Caco-2 (cell line): ENCODE measurements around the gene CDC42BPB. TPM values are rescaled to one million over a fixed set of nuclear protein-coding genes. Genes with fewer than 3 reads are reported as not detected.

Source experiments
- BruUV-seq: library from RNA; stranded (reverse); fragments of 400-500 nt; replicated peaks from 2 replicates; lab custom pipeline; 2021; lab: Mats Ljungman, UMichigan
- CTCF ChIA-PET: fragments of 300-600 bp; sonication (Branson Sonifier 250); formaldehyde crosslinking; loops from one replicate; lab custom pipeline; 2022; ENCODE audit warnings: antibody characterized with exemption; lab: Charles Lee
- POLR2A ChIA-PET: fragments of 300-600 bp; sonication (Branson Sonifier 250); formaldehyde crosslinking; loops from one replicate; lab custom pipeline; 2022; ENCODE audit warnings: antibody characterized with exemption; lab: Charles Lee
- DNase-seq, 2 experiments: peaks; one replicate each; pipeline versions ENCODE4 v3.0.0 to v3.0.0-alpha.2; 2020 to 2022
- H3K27me3 ChIP-seq: replicated peaks from 2 replicates; pipeline ENCODE4 v1.6.0; 2011; ENCODE audit warnings: low read length; ENCODE audit not compliant: control insufficient read depth, insufficient read depth
- H3K36me3 ChIP-seq: 2 replicates; pipeline ENCODE4 v1.5.1; 2011; ENCODE audit warnings: low read length; ENCODE audit not compliant: control insufficient read depth, insufficient read depth
- H3K4me1 ChIP-seq: fragments of 250-450 bp; sonication (Bioruptor Pico); 2 replicates; pipeline ENCODE4 v1.5.1; 2020; ENCODE audit warnings: mild to moderate bottlenecking
- H3K4me3 ChIP-seq: 2 replicates; pipeline ENCODE4 v1.5.1; 2011; ENCODE audit warnings: low read depth, mild to moderate bottlenecking, control low read depth, low read length
- H3K9me3 ChIP-seq: fragments of 250-450 bp; sonication (Bioruptor Pico); 2 replicates; pipeline ENCODE4 v1.5.1; 2020; ENCODE audit warnings: mild to moderate bottlenecking, moderate library complexity
- H3K27ac Mint-ChIP-seq: one replicate; pipeline ENCODE4 v1.8.0; 2022; ENCODE audit warnings: mixed read lengths; ENCODE audit not compliant: unreplicated experiment
- H3K27me3 Mint-ChIP-seq: one replicate; pipeline ENCODE4 v1.8.0; 2022; ENCODE audit warnings: mixed read lengths; ENCODE audit not compliant: insufficient read depth, unreplicated experiment
- H3K36me3 Mint-ChIP-seq: one replicate; pipeline ENCODE4 v1.8.0; 2022; ENCODE audit warnings: mild to moderate bottlenecking, mixed read lengths; ENCODE audit not compliant: insufficient read depth, unreplicated experiment
- H3K4me1 Mint-ChIP-seq: one replicate; pipeline ENCODE4 v1.8.0; 2022; ENCODE audit warnings: low read depth, mixed read lengths; ENCODE audit not compliant: unreplicated experiment
- H3K4me3 Mint-ChIP-seq: one replicate; pipeline ENCODE4 v1.8.0; 2022; ENCODE audit warnings: mild to moderate bottlenecking, moderate library complexity, mixed read lengths; ENCODE audit not compliant: unreplicated experiment
- H3K9me3 Mint-ChIP-seq: one replicate; pipeline ENCODE4 v1.8.0; 2022; ENCODE audit warnings: mixed read lengths; ENCODE audit not compliant: unreplicated experiment
- CTCF ChIP-seq, 2 experiments: fragments of 200-600 bp in 1 of 2; IDR thresholded peaks; 1 replicate in 1 of 2; 2 replicates in 1 of 2; pipeline versions ENCODE4 v1.5.1 to v1.8.0; 2011 to 2022; ENCODE audit warnings: antibody characterized with exemption in 1 of 2, control low read depth in 1 of 2, inconsistent platforms in 1 of 2, low read depth in 1 of 2, low read length in 1 of 2, mild to moderate bottlenecking in 1 of 2, moderate library complexity in 1 of 2; ENCODE audit not compliant: insufficient read depth in 1 of 2, severe bottlenecking in 1 of 2, unreplicated experiment in 1 of 2
- intact Hi-C: fragments of 100-400 bp; cut with micrococcal nuclease; formaldehyde crosslinking; loops from one replicate; pipeline ENCODE4 v1.10.0; 2022; ENCODE audit not compliant: unreplicated experiment
- total RNA-seq: library from RNA; stranded (reverse); gene quantifications from 2 replicates; pipeline ENCODE4 v1.2.3, GENCODE V29; 2022

Gene CDC42BPB
- total RNA-seq, 1 experiment from 2014 or later: 55.1 TPM

- Mint-ChIP-seq H3K27me3 (no peaks in the 10 kb centered on the region), H3K36me3 (peaks cover 8% of the 10 kb centered on the region), H3K4me1 (peaks cover 16% of the 10 kb centered on the region), H3K27ac (no peak overlapping the region), H3K9me3 (no peaks in the 10 kb centered on the region), H3K4me3 (no peak overlapping the region)
- intact Hi-C loops: no loop called here
- 0 out of 2 replicates have a peak overlapping the region, but pooled peaks have one; percentile 10 for H3K4me3 ChIP-seq
- no peak for DNase-seq
- TF ChIP-seq CTCF (IDR thresholded peaks at IDR 0.05; ENCODE audit: insufficient read depth in 1 of 2, low read depth in 1 of 2, low read length in 1 of 2, severe bottlenecking in 1 of 2, unreplicated experiment in 1 of 2): no peak
- H3K4me1 ChIP-seq: peaks cover 57% of the 10 kb centered on the region
- no peaks in the 10 kb centered on the region for H3K9me3 ChIP-seq
- BruUV-seq: no TSS peak
- H3K36me3 ChIP-seq: no peaks in the 10 kb centered on the region
- ChIA-PET POLR2A (no interaction called here), CTCF (interaction anchor here (0.6 to 2.2 kb wide), 2 partner anchors 10 to 27 kb away, joined by 5 read pairs; no protein-coding TSS in a partner anchor)
- no peaks in the 10 kb centered on the region for H3K27me3 ChIP-seq
Measured at GRCh38 chr14:103099733-103100280, 42.5 kb upstream of the CDC42BPB start.

- intact Hi-C loops: no loop called here
- Mint-ChIP-seq H3K4me3 (peak overlapping the region; percentile 37), H3K27ac (no peak overlapping the region), H3K27me3 (no peaks in the 10 kb centered on the region), H3K36me3 (peaks cover 6% of the 10 kb centered on the region), H3K9me3 (no peaks in the 10 kb centered on the region), H3K4me1 (peaks cover 18% of the 10 kb centered on the region)
- H3K9me3 ChIP-seq: no peaks in the 10 kb centered on the region
- H3K36me3 ChIP-seq: no peaks in the 10 kb centered on the region
- no peaks in the 10 kb centered on the region for H3K27me3 ChIP-seq
- no peak for TF ChIP-seq CTCF (IDR thresholded peaks at IDR 0.05; ENCODE audit: insufficient read depth in 1 of 2, low read depth in 1 of 2, low read length in 1 of 2, severe bottlenecking in 1 of 2, unreplicated experiment in 1 of 2)
- 0 out of 2 replicates have a peak overlapping the region, but pooled peaks have one; percentile 15 for H3K4me3 ChIP-seq
- H3K4me1 ChIP-seq: peaks cover 57% of the 10 kb centered on the region
- BruUV-seq: no TSS peak
- peak; percentile 77 to 84 for DNase-seq
- ChIA-PET POLR2A (interaction anchor here (0.6 kb wide), 1 partner anchor 14 kb away, joined by 4 read pairs; no protein-coding TSS in a partner anchor), CTCF (interaction anchor here (0.6 to 2.2 kb wide), 2 partner anchors 28 to 441 kb away, joined by 3 to 5 read pairs; no protein-coding TSS in a partner anchor)
Measured at GRCh38 chr14:103099081-103099732, 41.9 kb upstream of the CDC42BPB start.

- peaks cover under 1% of the 10 kb centered on the region for H3K36me3 Mint-ChIP-seq
- no peaks in the 10 kb centered on the region for H3K9me3 ChIP-seq
- H3K9me3 Mint-ChIP-seq: no peaks in the 10 kb centered on the region
- BruUV-seq: no TSS peak
- H3K27me3 Mint-ChIP-seq: no peaks in the 10 kb centered on the region
- no peaks in the 10 kb centered on the region for H3K27me3 ChIP-seq
- no peaks in the 10 kb centered on the region for H3K36me3 ChIP-seq
- ChIA-PET POLR2A (interaction anchor here (0.6 kb wide), 1 partner anchor 13 kb away, joined by 4 read pairs; no protein-coding TSS in a partner anchor), CTCF (interaction anchor here (0.6 to 2.2 kb wide), 3 partner anchors 29 to 442 kb away, joined by 3 to 5 read pairs (median 3); no protein-coding TSS in a partner anchor)
- peak overlapping the region; percentile 36 for H3K27ac Mint-ChIP-seq
- TF ChIP-seq CTCF (IDR thresholded peaks at IDR 0.05; ENCODE audit: insufficient read depth in 1 of 2, low read depth in 1 of 2, low read length in 1 of 2, severe bottlenecking in 1 of 2, unreplicated experiment in 1 of 2): no peak
- H3K4me1 ChIP-seq: peaks cover 56% of the 10 kb centered on the region
- DNase-seq: no peak
- no peak overlapping the region for H3K4me3 ChIP-seq
- H3K4me1 Mint-ChIP-seq: peaks cover 18% of the 10 kb centered on the region
- intact Hi-C loops: no loop called here
- no peak overlapping the region for H3K4me3 Mint-ChIP-seq
Measured at GRCh38 chr14:103097994-103098957, 40.9 kb upstream of the CDC42BPB start.
